ENCODE measurements around the gene TSPAN18. TPM values are rescaled to one million over a fixed set of nuclear protein-coding genes. Genes with fewer than 3 reads are reported as not detected.

Gene TSPAN18
- total RNA-seq, 2 donors from 2014 or later: 3.4 to 13.4 TPM

DNA sequence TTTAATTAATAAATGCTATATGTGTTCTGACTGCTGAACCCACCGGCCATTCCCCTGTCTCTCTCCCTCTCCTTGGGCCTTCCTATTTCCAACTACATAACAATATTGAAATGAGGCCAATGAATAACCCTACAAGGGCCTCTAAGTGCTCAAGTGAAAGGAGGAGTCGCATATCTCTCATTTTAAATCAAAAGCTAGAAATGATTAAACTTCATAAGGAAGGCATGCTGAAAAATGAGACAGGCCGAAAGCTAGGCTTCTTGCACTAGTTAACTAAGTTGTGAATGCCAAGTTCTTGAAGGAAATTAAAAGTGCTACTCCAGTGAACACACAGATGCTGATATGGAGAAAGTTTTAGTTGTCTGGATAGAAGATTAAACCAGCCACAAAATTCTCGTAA is 109.2 kb downstream of the TSPAN18 start:
- no peak overlapping the region for H3K4me3 ChIP-seq
- TF ChIP-seq, protein P1, sequence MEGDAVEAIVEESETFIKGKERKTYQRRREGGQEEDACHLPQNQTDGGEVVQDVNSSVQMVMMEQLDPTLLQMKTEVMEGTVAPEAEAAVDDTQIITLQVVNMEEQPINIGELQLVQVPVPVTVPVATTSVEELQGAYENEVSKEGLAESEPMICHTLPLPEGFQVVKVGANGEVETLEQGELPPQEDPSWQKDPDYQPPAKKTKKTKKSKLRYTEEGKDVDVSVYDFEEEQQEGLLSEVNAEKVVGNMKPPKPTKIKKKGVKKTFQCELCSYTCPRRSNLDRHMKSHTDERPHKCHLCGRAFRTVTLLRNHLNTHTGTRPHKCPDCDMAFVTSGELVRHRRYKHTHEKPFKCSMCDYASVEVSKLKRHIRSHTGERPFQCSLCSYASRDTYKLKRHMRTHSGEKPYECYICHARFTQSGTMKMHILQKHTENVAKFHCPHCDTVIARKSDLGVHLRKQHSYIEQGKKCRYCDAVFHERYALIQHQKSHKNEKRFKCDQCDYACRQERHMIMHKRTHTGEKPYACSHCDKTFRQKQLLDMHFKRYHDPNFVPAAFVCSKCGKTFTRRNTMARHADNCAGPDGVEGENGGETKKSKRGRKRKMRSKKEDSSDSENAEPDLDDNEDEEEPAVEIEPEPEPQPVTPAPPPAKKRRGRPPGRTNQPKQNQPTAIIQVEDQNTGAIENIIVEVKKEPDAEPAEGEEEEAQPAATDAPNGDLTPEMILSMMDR (IDR thresholded peaks at IDR 0.05): no peak
- intact Hi-C loops (cut with DNase I): no loop called here
- no peaks in the 10 kb centered on the region for H3K4me1 ChIP-seq
- no peaks in the 10 kb centered on the region for H3K36me3 ChIP-seq
- H3K9ac ChIP-seq (ENCODE audit: low read depth in 2 of 2, low read length in 2 of 2): no peak overlapping the region
- no peak for DNase-seq
- no peak overlapping the region for H3K27ac ChIP-seq
- no peaks in the 10 kb centered on the region for H3K9me3 ChIP-seq
- H3K27me3 ChIP-seq: no peaks in the 10 kb centered on the region

DNA sequence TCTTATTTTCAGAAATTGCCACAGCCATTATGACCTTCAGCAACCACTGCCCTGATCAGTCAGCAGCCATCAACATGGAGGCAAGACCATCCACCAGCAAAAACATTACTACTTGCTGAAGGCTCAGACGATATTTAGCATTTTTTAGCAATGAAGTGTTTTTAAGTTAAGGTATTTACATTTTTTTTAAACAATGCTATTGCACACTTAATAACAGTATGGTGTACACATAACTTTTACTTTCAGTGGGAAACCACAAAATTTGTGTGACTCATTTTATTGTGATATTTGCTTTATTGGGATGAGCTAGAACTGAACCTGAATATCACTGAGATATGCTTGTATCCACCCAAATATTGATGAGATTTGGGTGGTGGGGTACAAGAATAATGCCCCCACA is 110.9 kb downstream of the TSPAN18 start:
- no peak for DNase-seq
- Histone ChIP-seq H3K4me1 (no peaks in the 10 kb centered on the region), H3K36me3 (no peaks in the 10 kb centered on the region), H3K4me3 (no peak overlapping the region), H3K9me3 (no peaks in the 10 kb centered on the region), H3K9ac (ENCODE audit: low read depth in 2 of 2, low read length in 2 of 2) (no peak overlapping the region), H3K27ac (no peak overlapping the region), H3K27me3 (no peaks in the 10 kb centered on the region)
- TF ChIP-seq, protein P1 (IDR thresholded peaks at IDR 0.05): no peak
- intact Hi-C loops (cut with DNase I): no loop called here

DNA sequence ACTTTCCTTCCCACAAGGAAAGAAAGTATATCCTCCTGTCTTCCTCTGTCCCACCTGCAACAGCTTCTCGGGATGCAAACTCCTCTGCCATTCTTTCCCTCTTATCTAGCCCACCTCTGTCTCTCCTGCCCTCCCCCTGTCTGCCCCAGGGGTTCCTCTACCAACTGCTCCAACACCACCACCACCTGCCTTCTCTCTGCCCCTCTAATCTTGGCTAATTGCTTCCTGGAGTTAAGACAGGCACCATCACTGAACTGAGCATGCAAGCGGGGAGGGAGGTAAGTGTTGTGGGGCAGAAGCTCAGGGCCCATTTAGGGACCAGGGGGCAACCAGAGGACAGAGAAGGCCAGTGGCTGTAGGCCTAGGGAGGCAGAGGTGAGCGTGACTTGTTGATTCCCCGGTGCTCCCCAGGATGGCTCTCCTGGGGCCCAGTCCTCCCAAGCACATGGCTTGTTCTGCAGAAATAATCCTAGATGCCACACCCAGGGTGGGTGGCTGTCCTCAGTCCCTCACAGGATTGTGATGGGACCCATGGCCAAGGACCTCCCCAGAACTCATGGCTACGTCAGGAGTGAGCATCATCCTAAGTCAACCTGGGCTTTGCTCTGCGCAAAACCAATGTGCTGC is 112.8 kb downstream of the TSPAN18 start:
- no peaks in the 10 kb centered on the region for H3K27me3 ChIP-seq
- no peak overlapping the region for H3K27ac ChIP-seq
- TF ChIP-seq, protein P1 (IDR thresholded peaks at IDR 0.05): no peak
- DNase-seq: no peak
- H3K4me1 ChIP-seq: no peaks in the 10 kb centered on the region
- no peak overlapping the region for H3K4me3 ChIP-seq
- no peaks in the 10 kb centered on the region for H3K9me3 ChIP-seq
- H3K36me3 ChIP-seq: no peaks in the 10 kb centered on the region
- intact Hi-C loops (cut with DNase I): no loop called here
- no peak overlapping the region for H3K9ac ChIP-seq (ENCODE audit: low read depth in 2 of 2, low read length in 2 of 2)

DNA sequence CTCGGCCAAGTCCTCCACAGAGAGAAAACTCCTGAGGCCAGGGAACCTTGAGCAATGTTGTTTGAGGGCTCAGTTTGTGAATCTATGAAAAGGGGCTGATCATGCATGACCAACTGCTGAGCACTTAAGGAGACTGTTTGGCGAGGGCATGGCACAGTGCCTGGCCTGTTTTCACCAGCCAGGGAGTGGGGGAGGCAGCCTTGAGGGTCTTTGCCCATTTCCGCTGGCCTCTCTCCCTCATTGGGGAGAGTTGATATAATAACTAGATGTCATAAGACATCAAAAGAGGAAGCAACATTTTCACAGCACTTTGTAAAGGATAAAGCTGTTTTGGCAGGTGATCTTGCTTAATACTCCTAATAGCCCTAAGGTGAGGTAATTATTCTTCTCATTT is 113.3 kb downstream of the TSPAN18 start:
- Histone ChIP-seq H3K27me3 (no peaks in the 10 kb centered on the region), H3K9me3 (no peaks in the 10 kb centered on the region), H3K36me3 (no peaks in the 10 kb centered on the region), H3K9ac (ENCODE audit: low read depth in 2 of 2, low read length in 2 of 2) (no peak overlapping the region), H3K27ac (no peak overlapping the region), H3K4me1 (no peaks in the 10 kb centered on the region), H3K4me3 (no peak overlapping the region)
- DNase-seq: no peak
- TF ChIP-seq, protein P1 (IDR thresholded peaks at IDR 0.05): no peak
- intact Hi-C loops (cut with DNase I): no loop called here

DNA sequence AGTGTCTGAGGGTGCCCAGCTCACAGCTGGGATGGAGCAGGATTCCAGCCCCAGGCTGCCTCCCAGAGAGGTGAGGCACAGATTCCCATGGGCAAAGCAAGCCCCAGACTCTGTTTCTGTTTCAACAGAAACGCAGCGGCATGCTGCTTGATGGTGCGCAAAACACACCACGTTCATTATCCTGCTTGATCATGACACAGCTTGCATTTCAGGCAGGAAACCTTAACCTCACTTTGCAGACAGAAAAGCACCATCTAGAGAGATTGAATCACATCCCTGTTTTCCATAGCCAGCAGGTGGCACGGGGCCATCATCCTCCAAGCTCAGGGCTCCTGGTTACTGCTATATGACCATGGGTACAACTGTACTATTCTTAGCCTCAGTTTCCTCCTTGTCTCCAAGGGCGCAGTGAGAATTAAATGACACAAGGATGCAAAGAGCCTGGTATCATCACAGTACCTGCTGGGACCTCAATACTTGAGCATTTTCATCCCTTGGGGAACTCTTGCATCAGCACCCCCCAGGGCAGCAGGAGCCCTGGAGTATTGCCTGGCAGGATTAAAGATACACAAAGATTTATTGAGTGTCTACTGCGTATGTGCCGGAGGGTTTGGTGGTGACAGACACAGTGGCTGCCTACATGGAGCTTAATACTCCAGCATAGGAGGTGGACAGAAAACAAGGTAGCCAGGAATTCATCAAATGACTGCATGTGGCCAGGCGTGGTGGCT is 113.9 kb downstream of the TSPAN18 start:
- no peak overlapping the region for H3K27ac ChIP-seq
- intact Hi-C loops (cut with DNase I): no loop called here

More for the DNA sequence above, 113.9 kb downstream of the TSPAN18 start:
- no peak overlapping the region for H3K4me3 ChIP-seq
- H3K9me3 ChIP-seq: no peaks in the 10 kb centered on the region
- H3K4me1 ChIP-seq: no peaks in the 10 kb centered on the region
- H3K36me3 ChIP-seq: no peaks in the 10 kb centered on the region
- TF ChIP-seq, protein P1 (IDR thresholded peaks at IDR 0.05): no peak
- DNase-seq: no peak
- H3K27me3 ChIP-seq: no peaks in the 10 kb centered on the region
- no peak overlapping the region for H3K9ac ChIP-seq (ENCODE audit: low read depth in 2 of 2, low read length in 2 of 2)

Data from colonic mucosa (tissue), 4 donors.